ENCODE measurements around the gene COX7A1.

COX7A1 gene

GRCh38 chr19:36163813-36164212, 11.6 kb upstream of the COX7A1 start:
- peaks cover 2 to 5% of the 10 kb centered on the region in 2 donors for H3K36me3 ChIP-seq (ENCODE audit: control insufficient read depth in 2 of 2, insufficient read depth in 2 of 2, low read length in 2 of 2)
- no peaks in the 10 kb centered on the region for H3K4me1 ChIP-seq (ENCODE audit: control insufficient read depth, insufficient read depth, low read length)
- no peaks in the 10 kb centered on the region for H3K9me3 ChIP-seq (ENCODE audit: control insufficient read depth in 2 of 2, low read length in 2 of 2)
- no peak overlapping the region for H3K27ac ChIP-seq (ENCODE audit: low read length)
- no peak overlapping the region for H3K4me3 ChIP-seq (ENCODE audit: low read length in 2 of 2)
- no peak overlapping the region for H3K9ac ChIP-seq (ENCODE audit: low read length in 2 of 2)
- H3K27me3 ChIP-seq (ENCODE audit: control insufficient read depth in 1 of 2, insufficient read depth in 2 of 2, low read length in 2 of 2), result no peaks in the 10 kb centered on the region

- no peaks in the 10 kb centered on the region for H3K27me3 ChIP-seq (ENCODE audit: control insufficient read depth in 1 of 2, insufficient read depth in 2 of 2, low read length in 2 of 2)
- no peak overlapping the region for H3K27ac ChIP-seq (ENCODE audit: low read length)
- H3K36me3 ChIP-seq (ENCODE audit: control insufficient read depth in 2 of 2, insufficient read depth in 2 of 2, low read length in 2 of 2), result peaks cover 2 to 3% of the 10 kb centered on the region in 2 donors
- H3K9ac ChIP-seq (ENCODE audit: low read length in 2 of 2), result no peak overlapping the region
- no peaks in the 10 kb centered on the region for H3K9me3 ChIP-seq (ENCODE audit: control insufficient read depth in 2 of 2, low read length in 2 of 2)
- no peak overlapping the region for H3K4me3 ChIP-seq (ENCODE audit: low read length in 2 of 2)
- H3K4me1 ChIP-seq (ENCODE audit: control insufficient read depth, insufficient read depth, low read length), result no peaks in the 10 kb centered on the region
Measured at GRCh38 chr19:36160821-36161596, 8.8 kb upstream of the COX7A1 start.

GRCh38 chr19:36153126-36153525, 879 bp upstream of the COX7A1 start:
- peak overlapping the region in 1 of 2 donors; percentile 85 for H3K9ac ChIP-seq (ENCODE audit: low read length in 2 of 2)
- H3K9me3 ChIP-seq (ENCODE audit: control insufficient read depth in 2 of 2, low read length in 2 of 2), result no peaks in the 10 kb centered on the region
- peaks cover 15% of the 10 kb centered on the region for H3K4me1 ChIP-seq (ENCODE audit: control insufficient read depth, insufficient read depth, low read length)
- H3K27ac ChIP-seq (ENCODE audit: low read length), result peak overlapping the region; percentile 94
- peak overlapping the region in 1 of 2 donors; percentile 75 for H3K4me3 ChIP-seq (ENCODE audit: low read length in 2 of 2)
- H3K27me3 ChIP-seq (ENCODE audit: control insufficient read depth in 1 of 2, insufficient read depth in 2 of 2, low read length in 2 of 2), result no peaks in the 10 kb centered on the region
- H3K36me3 ChIP-seq (ENCODE audit: control insufficient read depth in 2 of 2, insufficient read depth in 2 of 2, low read length in 2 of 2), result peaks cover 12 to 16% of the 10 kb centered on the region in 2 donors

GRCh38 chr19:36152019-36152351, 262 bp downstream of the COX7A1 start:
- peak overlapping the region; percentile 50 to 75 for H3K4me3 ChIP-seq (ENCODE audit: low read length in 2 of 2)

GRCh38 chr19:36151144-36152018, 866 bp downstream of the COX7A1 start:
- H3K36me3 ChIP-seq (ENCODE audit: control insufficient read depth in 2 of 2, insufficient read depth in 2 of 2, low read length in 2 of 2), result peaks cover 24 to 30% of the 10 kb centered on the region in 2 donors
- peak overlapping the region; percentile 85 to 86 for H3K9ac ChIP-seq (ENCODE audit: low read length in 2 of 2)
- H3K4me1 ChIP-seq (ENCODE audit: control insufficient read depth, insufficient read depth, low read length), result peaks cover 15% of the 10 kb centered on the region
- peak overlapping the region; percentile 50 to 75 for H3K4me3 ChIP-seq (ENCODE audit: low read length in 2 of 2)
- H3K27me3 ChIP-seq (ENCODE audit: control insufficient read depth in 1 of 2, insufficient read depth in 2 of 2, low read length in 2 of 2), result no peaks in the 10 kb centered on the region
- H3K9me3 ChIP-seq (ENCODE audit: control insufficient read depth in 2 of 2, low read length in 2 of 2), result no peaks in the 10 kb centered on the region
- peak overlapping the region; percentile 94 for H3K27ac ChIP-seq (ENCODE audit: low read length)

More at GRCh38 chr19:36152019-36152351, 262 bp downstream of the COX7A1 start:
- Histone ChIP-seq H3K36me3 (ENCODE audit: control insufficient read depth in 2 of 2, insufficient read depth in 2 of 2, low read length in 2 of 2) (peaks cover 18 to 24% of the 10 kb centered on the region in 2 donors), H3K27ac (ENCODE audit: low read length) (peak overlapping the region; percentile 94), H3K4me1 (ENCODE audit: control insufficient read depth, insufficient read depth, low read length) (peaks cover 15% of the 10 kb centered on the region), H3K9me3 (ENCODE audit: control insufficient read depth in 2 of 2, low read length in 2 of 2) (no peaks in the 10 kb centered on the region), H3K27me3 (ENCODE audit: control insufficient read depth in 1 of 2, insufficient read depth in 2 of 2, low read length in 2 of 2) (no peaks in the 10 kb centered on the region), H3K9ac (ENCODE audit: low read length in 2 of 2) (peak overlapping the region; percentile 85 to 86)

GRCh38 chr19:36150586-36150985, 1.7 kb downstream of the COX7A1 start:
- Histone ChIP-seq H3K36me3 (ENCODE audit: control insufficient read depth in 2 of 2, insufficient read depth in 2 of 2, low read length in 2 of 2) (peaks cover 32 to 38% of the 10 kb centered on the region in 2 donors), H3K9ac (ENCODE audit: low read length in 2 of 2) (peak overlapping the region; percentile 36 to 44), H3K4me1 (ENCODE audit: control insufficient read depth, insufficient read depth, low read length) (peaks cover 15% of the 10 kb centered on the region), H3K9me3 (ENCODE audit: control insufficient read depth in 2 of 2, low read length in 2 of 2) (no peaks in the 10 kb centered on the region), H3K27ac (ENCODE audit: low read length) (peak overlapping the region; percentile 94), H3K4me3 (ENCODE audit: low read length in 2 of 2) (no peak overlapping the region), H3K27me3 (ENCODE audit: control insufficient read depth in 1 of 2, insufficient read depth in 2 of 2, low read length in 2 of 2) (no peaks in the 10 kb centered on the region)

- peaks cover 36 to 39% of the 10 kb centered on the region in 2 donors for H3K36me3 ChIP-seq (ENCODE audit: control insufficient read depth in 2 of 2, insufficient read depth in 2 of 2, low read length in 2 of 2)
- peaks cover 15% of the 10 kb centered on the region for H3K4me1 ChIP-seq (ENCODE audit: control insufficient read depth, insufficient read depth, low read length)
- H3K9me3 ChIP-seq (ENCODE audit: control insufficient read depth in 2 of 2, low read length in 2 of 2), result no peaks in the 10 kb centered on the region
- no peak overlapping the region for H3K4me3 ChIP-seq (ENCODE audit: low read length in 2 of 2)
- H3K27me3 ChIP-seq (ENCODE audit: control insufficient read depth in 1 of 2, insufficient read depth in 2 of 2, low read length in 2 of 2), result no peaks in the 10 kb centered on the region
- H3K27ac ChIP-seq (ENCODE audit: low read length), result no peak overlapping the region
- no peak overlapping the region for H3K9ac ChIP-seq (ENCODE audit: low read length in 2 of 2)
Measured at GRCh38 chr19:36149673-36150406, 2.4 kb downstream of the COX7A1 start.

GRCh38 chr19:36144624-36145023, 7.6 kb downstream of the COX7A1 start:
- Histone ChIP-seq H3K4me3 (ENCODE audit: low read length in 2 of 2) (no peak overlapping the region), H3K4me1 (ENCODE audit: control insufficient read depth, insufficient read depth, low read length) (peaks cover 8% of the 10 kb centered on the region), H3K9me3 (ENCODE audit: control insufficient read depth in 2 of 2, low read length in 2 of 2) (no peaks in the 10 kb centered on the region), H3K27ac (ENCODE audit: low read length) (no peak overlapping the region), H3K27me3 (ENCODE audit: control insufficient read depth in 1 of 2, insufficient read depth in 2 of 2, low read length in 2 of 2) (no peaks in the 10 kb centered on the region), H3K36me3 (ENCODE audit: control insufficient read depth in 2 of 2, insufficient read depth in 2 of 2, low read length in 2 of 2) (peaks cover 38 to 45% of the 10 kb centered on the region in 2 donors), H3K9ac (ENCODE audit: low read length in 2 of 2) (no peak overlapping the region)

- no peak overlapping the region for H3K27ac ChIP-seq (ENCODE audit: low read length)
- peaks cover 30 to 32% of the 10 kb centered on the region in 2 donors for H3K36me3 ChIP-seq (ENCODE audit: control insufficient read depth in 2 of 2, insufficient read depth in 2 of 2, low read length in 2 of 2)
- H3K4me1 ChIP-seq (ENCODE audit: control insufficient read depth, insufficient read depth, low read length), result peaks cover 13% of the 10 kb centered on the region
- H3K9ac ChIP-seq (ENCODE audit: low read length in 2 of 2), result no peak overlapping the region
- no peaks in the 10 kb centered on the region for H3K27me3 ChIP-seq (ENCODE audit: control insufficient read depth in 1 of 2, insufficient read depth in 2 of 2, low read length in 2 of 2)
- no peak overlapping the region for H3K4me3 ChIP-seq (ENCODE audit: low read length in 2 of 2)
- no peaks in the 10 kb centered on the region for H3K9me3 ChIP-seq (ENCODE audit: control insufficient read depth in 2 of 2, low read length in 2 of 2)
Measured at GRCh38 chr19:36142496-36142895, 9.8 kb downstream of the COX7A1 start.

GRCh38 chr19:36142046-36142445, 10.2 kb downstream of the COX7A1 start:
- peaks cover 14% of the 10 kb centered on the region for H3K4me1 ChIP-seq (ENCODE audit: control insufficient read depth, insufficient read depth, low read length)
- peaks cover 28 to 29% of the 10 kb centered on the region in 2 donors for H3K36me3 ChIP-seq (ENCODE audit: control insufficient read depth in 2 of 2, insufficient read depth in 2 of 2, low read length in 2 of 2)
- no peaks in the 10 kb centered on the region for H3K9me3 ChIP-seq (ENCODE audit: control insufficient read depth in 2 of 2, low read length in 2 of 2)
- H3K27ac ChIP-seq (ENCODE audit: low read length), result peak overlapping the region; percentile 31
- H3K9ac ChIP-seq (ENCODE audit: low read length in 2 of 2), result no peak overlapping the region
- H3K4me3 ChIP-seq (ENCODE audit: low read length in 2 of 2), result no peak overlapping the region
- no peaks in the 10 kb centered on the region for H3K27me3 ChIP-seq (ENCODE audit: control insufficient read depth in 1 of 2, insufficient read depth in 2 of 2, low read length in 2 of 2)
